ENCODE results near the gene TMEM198.

TMEM198 gene

DNA sequence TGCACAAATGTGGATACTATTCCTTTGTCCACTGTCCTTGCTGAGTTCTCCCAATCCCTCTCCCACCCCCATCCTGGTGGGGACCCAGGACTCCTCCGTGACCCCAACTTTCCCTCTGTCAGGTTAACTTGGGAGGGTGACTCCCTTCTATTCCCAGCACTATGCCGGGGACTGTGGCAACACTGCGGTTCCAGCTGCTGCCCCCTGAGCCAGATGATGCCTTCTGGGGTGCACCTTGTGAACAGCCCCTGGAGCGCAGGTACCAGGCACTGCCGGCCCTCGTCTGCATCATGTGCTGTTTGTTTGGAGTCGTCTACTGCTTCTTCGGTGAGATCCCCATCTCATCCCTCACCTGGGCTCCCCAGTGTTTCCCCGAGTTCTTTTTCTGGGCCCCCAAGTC, 739 bp downstream of the TMEM198 start:
- no peak for DNase-seq (ENCODE audit: low spot score)

DNA sequence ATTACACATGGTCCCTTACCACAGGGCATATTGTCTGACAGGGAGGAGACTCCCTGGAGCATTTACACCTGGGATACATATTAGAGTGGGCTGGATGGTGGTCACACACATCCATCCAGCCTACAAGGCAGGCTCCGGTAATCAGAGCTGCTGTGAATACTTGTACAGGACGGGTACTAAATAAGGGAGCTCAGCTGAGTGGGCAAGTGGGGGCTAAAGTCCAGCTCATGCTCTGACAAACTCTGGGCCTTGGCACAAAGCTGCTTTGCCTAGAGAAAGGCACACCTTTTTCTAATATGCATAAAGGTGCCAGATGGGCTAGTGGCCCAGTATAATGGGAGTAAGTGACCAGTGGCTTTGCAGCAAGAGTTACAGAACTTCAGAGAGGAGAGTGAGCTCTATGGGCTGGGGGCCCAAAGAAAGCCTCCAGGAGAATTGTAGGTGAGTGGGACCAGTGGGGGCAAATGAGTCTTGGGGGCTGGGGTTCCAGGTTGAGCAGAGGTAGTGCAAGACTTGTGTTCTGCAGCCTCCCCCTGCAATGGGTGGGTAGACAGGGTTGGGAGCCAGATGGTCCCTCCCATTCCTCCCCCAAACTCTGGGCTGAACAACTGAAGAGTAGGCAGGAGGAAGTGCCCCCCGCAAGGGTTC, 1.6 kb downstream of the TMEM198 start:
- DNase-seq (ENCODE audit: low spot score) = no peak

DNA sequence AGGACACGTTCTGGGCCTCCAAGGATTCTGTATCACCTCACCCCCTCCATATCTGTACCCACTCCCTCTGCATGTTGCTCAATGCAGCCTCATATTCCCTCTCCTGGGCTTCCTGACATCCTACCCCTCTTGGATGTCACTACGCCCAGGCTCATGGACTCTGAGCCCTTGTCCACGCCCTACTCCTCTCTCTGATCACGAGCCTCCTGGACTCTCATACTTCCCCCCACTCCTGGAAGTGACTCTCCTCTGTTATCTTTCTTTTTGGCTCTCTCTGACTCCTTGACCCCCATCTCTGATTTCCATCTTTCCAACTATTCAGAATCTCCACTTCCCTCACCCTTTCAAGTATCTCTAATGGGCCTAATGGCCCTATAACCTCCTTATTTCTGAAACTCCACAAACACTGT, 2.1 kb downstream of the TMEM198 start:
- no peak for DNase-seq (ENCODE audit: low spot score)

DNA sequence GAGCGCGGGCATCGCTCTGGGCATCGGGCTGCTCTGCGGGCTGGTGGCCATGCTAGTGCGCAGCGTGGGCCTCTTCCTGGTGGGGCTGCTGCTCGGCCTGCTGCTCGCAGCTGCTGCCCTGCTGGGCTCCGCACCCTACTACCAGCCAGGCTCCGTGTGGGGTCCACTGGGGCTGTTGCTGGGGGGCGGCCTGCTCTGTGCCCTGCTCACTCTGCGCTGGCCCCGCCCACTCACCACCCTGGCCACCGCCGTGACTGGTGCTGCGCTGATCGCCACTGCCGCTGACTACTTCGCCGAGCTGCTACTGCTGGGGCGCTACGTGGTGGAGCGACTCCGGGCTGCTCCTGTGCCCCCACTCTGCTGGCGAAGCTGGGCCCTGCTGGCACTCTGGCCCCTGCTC, 3.8 kb downstream of the TMEM198 start:
- DNase-seq (ENCODE audit: low spot score) = no peak

DNA sequence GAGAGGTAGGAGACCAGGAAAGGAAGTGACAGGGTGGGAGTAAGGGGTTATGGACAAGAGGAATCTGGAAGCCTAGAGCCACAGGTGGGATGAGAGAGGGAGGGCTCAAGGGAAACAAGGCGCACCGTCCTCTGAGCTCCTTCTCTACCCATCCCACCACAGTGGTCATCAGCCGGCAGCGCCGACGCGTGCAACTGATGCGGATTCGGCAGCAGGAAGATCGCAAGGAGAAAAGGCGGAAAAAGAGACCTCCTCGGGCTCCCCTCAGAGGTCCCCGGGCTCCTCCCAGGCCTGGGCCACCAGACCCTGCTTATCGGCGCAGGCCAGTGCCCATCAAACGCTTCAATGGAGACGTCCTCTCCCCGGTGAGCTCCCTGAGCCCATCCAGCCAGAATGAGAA, 5.2 kb downstream of the TMEM198 start:
- DNase-seq (ENCODE audit: low spot score) = no peak

DNA sequence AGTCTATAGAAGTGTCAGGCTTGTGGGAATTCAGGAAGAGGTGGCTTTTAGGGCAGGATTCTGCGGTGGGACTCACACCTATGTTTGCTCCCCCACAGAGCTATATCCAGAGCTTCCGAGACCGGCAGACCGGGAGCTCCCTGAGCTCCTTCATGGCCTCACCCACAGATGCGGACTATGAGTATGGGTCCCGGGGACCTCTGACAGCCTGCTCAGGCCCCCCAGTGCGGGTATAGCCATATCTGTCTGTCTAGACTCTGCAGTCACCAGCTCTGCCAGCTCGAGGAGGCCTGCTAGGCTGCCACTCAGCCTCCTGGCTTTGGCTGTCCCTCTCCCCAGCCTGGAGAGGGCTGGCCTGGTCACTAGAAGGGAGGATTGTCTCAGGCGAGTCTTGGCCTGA, 5.8 kb downstream of the TMEM198 start:
- DNase-seq (ENCODE audit: low spot score) = no peak

DNA sequence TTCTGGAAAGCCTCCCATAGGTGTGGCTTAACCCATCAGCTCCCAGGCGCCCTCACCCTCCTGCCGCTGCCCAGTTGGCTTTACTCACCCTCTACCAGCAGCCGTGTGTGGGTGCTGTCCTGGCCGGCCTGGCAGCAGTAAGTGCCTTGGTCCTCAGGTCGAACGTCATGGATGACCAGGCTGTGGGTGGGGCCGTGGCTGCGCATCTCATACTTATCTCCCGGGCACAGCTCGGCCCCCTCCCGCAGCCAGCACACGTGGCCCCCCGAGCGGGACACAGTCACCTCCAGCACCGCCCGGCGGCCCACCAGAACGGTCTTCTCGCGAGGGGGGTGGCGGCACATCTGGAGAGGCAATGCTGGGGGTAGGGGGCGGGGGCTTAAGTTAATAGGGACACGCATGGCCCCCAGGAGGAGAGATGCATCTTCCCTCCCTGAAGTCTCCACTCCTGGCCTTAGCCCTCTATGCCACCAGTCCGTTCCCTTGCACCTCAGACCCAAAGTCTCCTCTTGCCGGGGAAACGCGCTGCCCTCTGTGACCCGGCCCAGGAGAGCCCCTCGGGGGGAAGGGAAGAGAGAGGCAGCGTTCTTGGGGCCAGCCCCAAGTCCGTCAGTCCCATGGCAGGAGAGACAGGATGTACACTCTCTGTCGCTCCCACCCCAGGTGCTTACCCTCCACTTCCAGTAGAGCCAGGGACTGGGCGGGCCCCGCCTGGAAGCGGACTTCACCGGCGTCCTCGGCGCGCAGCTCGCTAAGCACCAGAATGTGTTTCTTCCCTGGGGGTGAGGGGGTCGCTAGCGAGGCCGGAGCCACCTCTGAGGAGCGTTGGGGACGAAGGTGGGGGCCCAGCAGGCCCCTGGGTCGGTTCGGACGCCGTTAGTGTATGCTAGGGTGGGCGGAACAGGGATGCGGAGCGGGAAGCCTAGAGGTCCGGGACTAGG, 7.9 kb downstream of the TMEM198 start:
- DNase-seq (ENCODE audit: low spot score) = no peak

DNA sequence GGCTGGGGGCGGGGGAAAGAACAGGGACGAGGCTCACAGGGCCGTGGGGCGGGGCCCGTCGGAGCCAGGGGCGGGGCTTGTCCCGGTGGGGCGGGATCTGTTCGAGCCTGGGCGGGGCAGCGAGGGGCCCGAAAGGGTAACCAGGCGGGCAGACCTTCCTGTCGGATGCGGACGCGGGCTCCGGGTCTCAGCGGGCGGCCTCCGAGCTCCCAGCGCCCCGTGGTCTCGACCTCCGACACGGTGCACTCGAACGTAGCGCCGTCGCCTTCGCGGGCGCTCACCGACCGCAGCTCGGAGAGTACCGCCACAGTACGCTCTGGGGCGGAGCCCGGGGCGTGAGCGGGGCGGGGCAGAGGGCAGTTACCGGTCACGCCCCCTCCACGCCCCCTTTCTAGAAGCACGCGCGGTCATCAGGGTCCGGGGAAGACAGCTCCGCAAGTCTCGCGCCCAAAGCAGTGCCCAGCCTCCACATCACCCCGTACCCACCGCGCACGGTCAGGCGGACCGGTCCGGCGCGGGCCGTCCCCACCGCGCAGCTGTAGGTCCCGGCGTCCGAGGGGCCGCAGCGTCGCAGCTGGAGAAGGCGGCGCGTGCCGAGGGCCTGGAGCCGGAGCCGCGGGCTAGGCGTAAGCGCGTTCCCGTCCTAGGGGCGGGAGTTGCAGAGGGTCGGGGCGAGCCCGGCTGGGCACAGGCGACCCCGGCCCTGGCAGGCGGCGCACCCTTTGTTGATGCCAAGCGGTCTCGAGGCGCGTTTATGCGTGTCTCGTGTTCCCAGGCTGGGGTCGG, 8.7 kb downstream of the TMEM198 start:
- peak; percentile 97 for DNase-seq (ENCODE audit: low spot score)

DNA sequence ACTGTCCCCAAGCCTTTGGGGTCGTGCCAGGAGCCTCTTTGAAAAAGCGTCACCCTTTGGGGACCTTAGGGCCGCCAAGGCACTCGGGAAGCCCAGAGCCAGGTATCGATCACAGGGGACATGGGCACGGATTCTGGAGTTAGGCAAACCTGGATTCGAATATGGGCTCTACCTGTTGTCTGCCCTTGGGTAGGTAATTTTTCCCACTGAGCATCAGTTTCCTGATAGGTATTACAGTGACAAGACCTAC, 9.3 kb downstream of the TMEM198 start:
- DNase-seq (ENCODE audit: low spot score) = no peak

DNA sequence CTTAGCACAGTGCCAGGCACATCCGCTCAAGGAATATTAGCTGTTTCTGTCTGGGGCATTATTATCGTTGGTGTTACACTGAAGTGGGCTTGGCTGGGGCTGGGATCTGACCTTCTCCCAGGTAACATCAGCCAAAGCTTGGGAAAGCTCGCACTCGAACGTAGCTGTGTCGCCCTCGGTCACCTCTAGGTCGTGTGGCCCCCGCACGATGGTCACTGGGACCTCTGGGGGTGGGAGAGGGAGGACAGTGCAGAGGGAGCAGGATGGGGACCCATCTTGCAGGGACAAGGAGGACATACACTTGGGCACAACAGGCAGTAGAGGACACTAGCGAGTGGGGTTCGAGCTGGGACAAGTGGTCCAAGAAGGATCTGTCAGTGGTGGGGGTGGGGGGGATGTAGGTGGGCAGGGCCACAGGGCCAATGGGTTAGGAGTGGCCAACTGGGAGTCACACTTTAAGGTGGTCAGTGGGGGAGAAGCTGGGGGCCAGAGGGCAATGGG, 9.7 kb downstream of the TMEM198 start:
- no peak for DNase-seq (ENCODE audit: low spot score)

DNA sequence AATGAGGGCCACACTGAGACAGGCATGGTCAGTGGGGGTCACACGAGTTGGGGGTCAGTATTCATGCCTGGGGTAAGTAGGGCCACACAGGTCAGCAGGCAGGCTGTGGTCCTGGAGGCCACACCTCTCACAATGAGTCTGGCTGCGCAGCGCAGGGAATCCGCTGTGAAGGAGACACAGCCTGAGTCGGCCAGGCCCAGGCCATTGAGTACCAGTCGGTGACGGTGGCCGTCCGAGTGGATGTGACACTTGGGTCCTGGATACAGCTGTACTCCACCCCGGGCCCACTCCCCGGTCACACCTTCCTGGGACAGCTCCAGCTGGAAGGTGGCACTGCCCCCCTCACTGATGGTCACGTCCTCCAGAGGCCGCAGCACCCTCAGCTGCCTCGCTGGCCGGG, 10.5 kb downstream of the TMEM198 start:
- DNase-seq (ENCODE audit: low spot score) = no peak

DNA sequence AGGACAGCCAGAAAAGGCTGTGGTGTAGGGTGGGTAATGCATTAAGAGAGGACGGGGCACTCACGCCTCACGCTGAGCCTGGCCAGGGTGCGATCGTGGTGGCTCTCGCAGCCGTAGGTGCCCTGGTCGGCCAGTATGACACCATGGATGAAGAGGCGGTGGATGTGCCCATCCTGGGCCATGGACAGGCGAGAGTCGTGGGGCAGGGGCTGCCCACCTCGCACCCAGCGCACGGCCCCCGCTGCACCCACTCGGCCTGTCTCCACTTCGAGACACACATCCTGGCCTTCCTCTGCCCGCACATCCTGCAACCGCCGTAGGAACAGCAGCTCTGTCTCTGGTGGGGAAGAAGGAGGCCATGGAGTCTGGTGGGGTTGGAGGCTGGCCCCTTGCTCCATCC, 12.1 kb downstream of the TMEM198 start:
- no peak for DNase-seq (ENCODE audit: low spot score)

DNA sequence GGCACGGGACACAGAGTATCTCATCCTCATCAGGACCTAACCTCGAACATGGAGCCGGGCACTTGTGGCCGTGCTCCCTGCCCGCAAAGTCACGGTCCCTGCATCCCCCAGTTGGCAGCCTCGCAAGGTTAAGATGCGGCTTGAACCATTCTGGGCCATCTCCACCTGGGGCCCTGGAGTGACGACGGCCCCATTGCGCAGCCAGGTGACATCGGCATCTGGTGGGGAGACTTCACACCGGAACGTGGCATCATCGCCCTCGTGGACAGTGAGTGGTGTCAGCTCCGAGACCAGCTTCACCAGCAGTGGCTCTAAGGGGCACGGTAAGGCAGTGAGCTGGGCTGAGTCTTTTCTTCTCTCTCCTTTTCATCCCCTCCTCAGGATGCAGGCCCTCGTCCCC, 12.6 kb downstream of the TMEM198 start:
- DNase-seq (ENCODE audit: low spot score) = no peak

DNA sequence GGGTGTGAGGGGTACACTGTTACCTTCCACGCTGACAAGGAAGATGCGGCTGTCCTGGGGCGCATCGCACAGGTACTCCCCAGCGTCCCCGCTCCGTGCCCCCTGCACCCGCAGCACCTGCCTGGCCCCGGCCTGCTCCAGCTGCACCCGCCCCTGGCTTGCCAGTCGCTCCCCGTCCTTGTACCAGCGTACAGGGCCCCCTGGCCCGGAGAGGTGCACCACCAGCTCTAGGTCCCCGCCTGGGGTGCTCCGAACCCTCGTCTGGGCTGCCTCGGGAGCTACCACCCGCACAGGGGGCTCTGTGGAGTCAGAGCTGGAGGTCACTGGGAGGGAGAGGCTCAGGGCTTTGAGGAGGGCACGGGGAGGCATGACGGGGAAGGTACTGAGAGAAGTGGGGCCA, 13.5 kb downstream of the TMEM198 start:
- no peak for DNase-seq (ENCODE audit: low spot score)

DNA sequence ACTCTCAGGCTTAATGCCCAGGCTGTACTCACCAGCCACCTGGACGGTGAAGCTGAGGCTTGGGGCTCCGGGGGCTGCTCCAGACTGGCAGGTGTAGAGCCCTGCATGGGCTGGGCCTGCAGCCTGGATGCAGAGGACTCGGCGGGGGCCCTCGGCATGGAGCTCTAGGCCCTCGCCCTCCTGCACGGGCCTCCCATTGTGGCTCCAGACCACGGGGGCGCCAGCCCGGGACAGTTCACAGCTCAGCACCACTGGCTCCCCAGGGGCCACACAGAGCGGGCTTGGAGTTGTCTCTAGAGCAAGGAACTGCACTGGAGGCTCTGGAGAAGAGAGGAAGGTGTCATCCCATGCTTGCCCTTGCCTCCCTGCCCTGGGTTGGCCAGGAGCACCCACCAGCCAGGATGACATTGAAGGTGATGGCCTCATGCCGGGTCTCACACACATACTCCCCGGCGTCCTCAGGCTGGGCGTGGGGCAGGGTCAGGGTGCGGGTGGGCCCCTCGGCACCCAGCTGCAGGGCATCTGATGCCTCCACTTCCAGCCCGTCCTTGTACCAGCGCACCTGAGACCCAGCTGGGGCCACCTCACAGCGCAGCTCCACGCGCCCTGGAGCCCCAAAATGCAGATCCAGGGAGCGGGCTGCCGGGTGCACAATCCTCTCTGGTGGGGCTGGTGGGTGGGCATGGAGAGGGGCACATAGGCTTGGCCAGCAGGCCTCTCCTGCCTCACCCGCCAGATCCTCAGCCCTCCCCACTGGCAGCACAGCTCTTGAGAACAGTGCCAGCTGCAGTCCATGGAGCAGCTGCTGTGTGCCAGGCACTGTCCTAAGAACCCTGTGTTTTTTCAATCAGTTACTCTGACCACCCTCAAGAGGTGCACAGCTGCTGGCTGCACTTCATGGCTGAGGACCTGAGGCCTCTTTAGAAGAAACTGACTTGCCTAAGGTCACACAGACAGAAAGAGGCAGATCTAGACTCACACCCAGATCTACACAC, 14.3 kb downstream of the TMEM198 start:
- no peak for DNase-seq (ENCODE audit: low spot score)

DNA sequence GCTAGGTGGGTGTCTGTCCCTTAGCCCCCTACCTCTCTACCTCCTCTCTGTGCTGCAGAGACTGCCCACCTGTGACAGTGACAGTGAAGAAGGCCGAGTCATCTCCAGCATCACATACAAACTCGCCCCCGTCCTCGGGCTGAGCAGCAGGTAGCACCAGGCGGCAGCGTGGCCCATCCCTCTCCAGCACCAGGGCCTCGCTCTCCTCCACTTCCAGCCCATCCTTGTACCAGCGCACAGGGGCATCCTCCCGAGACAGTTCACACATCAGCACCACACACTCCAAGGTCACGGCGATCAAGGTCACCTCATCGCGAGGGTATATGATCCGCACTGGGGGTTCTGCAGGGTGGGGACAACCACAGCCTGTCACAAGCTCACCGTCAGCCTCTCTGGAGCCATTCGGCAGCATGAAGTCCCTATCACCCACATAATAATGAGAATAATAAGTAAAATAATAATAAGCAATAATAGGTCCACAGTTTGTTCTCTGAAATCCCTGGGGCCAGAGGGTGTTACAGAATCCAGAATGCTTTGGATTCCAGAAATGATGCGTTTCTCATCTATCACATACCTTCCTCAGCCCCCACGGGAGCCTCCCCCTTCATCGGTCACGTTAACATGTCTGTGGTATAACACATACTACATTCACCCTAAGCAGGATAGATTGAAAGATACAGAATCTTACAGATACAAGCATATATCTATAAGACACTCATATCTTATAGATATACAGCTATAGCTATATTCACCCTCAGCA, 15.5 kb downstream of the TMEM198 start:
- no peak for DNase-seq (ENCODE audit: low spot score)

DNA sequence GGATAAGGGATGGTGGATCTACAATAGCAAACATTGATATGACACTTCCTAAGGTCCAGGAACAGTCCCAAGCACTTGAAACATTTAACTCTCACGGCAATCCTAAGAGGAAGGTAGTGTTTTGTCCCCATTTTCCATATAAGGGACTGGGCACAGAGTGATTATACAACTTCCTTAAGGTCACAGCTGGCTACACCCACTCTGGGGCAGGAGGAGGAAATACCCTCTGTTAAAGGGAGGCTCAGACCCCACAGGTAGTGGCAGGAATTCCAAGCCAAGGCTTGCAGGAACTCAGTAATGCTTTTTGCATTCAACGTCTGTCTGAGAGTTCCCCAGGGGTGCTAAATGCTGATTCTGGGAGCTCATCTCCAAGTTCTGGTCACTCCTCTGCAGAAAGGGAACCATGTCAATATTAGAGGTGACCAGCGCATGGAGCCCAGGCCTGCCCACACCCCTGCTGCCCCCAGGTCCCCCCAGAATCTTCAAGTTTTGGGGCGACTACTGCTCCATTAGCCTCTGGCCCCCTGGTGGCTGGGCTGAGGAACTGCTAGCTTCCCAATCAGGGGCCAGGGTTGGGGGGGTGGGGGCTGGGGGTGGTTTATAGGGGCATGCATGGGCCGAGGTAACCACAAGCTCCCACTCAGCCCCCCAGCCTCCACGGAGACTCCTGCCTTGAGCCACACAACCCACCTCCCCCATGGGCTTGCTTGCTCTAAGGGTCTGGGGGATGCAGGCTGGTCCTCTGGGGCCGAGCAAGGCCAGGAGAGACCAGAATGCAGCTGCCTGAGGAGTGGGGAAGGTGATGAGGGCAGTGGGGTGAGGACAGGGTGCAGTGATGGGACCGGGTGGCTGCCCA, 16.4 kb downstream of the TMEM198 start:
- peak; percentile 78 for DNase-seq (ENCODE audit: low spot score)

DNA sequence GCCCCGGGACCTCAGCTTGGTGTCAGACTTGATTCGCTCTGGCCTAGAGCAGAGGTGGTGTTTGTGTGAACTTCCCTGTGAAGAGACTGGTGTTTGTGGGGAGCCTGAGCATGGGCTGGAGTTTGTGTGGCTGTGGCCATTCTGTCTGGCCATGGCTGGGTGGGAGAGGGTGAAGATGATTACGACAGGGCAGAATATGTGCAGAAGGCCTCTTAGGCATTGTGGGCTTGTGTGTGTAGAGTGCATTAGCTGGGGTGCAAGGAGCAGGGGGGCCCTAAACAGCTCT, 17.0 kb downstream of the TMEM198 start:
- no peak for DNase-seq (ENCODE audit: low spot score)

DNA sequence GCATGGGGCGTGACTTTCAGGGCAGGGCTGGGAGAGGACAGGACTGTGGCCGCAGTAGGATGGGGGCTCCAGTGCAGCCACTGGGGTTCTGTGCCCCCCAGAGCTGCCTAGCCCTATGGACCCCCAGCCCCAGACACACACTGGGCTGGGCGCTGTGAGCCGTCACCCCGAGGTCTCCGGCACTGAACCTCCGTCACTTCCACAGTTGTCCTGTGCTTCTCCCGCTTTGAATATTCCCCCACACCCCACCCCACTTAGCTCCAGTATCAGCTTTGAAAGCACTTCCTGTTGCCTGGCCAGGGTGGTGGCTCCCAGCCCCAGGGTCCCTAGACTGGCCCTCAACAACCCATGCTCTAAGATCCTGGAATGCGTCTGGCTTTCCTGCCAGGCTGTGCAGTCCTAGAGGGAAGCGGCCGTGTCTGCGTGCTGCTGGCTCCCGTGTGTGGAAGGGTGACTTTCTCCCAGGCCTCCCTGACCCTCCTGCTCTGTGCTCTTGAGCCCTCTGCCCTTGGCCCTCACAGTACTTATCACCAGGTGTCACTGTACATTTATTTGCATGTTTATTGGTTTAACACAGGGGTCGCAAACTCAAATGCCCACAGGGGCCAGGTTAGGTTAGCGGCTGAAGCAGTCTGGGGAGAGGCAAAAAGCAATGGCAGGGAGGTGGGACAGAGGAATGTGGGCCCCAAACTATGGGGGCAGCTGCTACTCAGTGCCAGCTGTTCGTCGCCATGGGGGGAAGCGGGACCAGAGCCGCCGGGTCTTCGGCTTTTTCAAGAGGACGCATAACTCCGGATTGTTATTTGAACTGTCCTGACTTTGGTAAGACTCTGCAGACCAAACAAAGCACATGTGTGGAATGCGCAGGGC, 17.6 kb downstream of the TMEM198 start:
- no peak for DNase-seq (ENCODE audit: low spot score)
